GM19099 (cell line): ENCODE data around the gene MED15.

Experiments used
- POLR2A ChIP-seq: IDR thresholded peaks from 3 replicates; pipeline ENCODE4 v1.6.1; 2011; ENCODE audit warnings: low read depth; ENCODE audit not compliant: insufficient read length; ENCODE audit errors: extremely low read depth

Gene MED15

DNA sequence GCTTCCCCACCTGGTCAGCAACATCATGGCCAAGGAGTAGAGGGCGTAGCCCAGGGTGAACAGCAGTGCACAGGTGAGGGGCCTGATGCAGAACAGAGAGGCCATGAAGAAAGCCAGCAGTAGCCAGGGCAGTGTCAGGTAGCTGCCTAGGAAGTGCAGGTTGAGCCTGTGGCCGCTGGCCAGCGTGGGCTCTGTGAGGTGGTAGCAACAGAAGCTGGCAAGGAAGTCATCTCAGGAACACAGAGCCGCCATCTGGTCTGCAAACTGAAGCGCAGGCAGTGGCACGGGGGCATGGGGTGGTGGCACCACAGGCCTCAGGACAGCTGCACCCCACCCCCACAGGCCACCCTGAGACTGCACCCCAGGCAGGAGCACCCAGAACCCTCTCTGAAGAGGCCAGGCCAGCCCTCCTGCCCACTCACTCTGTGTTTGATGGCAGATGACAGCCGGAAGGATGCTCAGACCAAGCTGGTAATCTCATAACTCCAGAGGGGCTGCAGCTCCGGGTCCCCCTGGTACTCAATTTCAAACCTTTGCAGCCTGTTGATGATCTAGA is 95.3 kb downstream of the MED15 start:
- TF ChIP-seq POLR2A = no peak

DNA sequence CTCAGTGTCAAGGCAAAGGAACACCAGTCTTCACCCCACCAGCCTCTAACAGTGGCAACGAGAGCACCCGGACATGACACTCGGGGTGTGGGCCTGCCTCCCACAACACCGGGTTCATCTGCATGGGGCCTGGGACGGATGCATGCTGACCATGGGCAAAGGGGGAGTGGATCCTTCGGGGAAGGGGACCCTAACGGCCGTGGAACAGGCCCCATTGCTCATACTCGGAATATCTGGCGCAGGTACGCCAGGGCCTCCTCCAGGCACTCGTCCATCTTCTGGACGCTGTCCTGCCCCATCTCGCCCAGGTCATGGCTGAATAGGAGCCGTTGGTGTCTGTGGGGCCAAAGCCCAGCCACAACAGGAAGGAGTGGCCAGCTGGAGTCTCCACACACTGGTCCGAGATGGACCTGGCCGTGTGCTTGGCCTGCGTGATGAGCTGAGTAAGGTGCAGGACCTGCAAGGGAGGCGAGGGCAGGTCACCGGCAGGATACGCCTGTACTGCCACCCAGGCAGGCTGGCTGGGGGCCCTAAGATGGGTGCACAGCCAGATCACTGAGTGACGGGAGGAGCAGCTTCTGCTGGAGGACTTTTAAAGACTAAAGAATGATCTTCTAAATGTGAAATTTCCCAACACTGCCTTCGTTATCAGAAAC is 96.8 kb downstream of the MED15 start:
- no peak for TF ChIP-seq POLR2A

GRCh38 chr22:20604776-20605221 is 97.4 kb downstream of the MED15 start:
- TF ChIP-seq POLR2A = no peak

DNA sequence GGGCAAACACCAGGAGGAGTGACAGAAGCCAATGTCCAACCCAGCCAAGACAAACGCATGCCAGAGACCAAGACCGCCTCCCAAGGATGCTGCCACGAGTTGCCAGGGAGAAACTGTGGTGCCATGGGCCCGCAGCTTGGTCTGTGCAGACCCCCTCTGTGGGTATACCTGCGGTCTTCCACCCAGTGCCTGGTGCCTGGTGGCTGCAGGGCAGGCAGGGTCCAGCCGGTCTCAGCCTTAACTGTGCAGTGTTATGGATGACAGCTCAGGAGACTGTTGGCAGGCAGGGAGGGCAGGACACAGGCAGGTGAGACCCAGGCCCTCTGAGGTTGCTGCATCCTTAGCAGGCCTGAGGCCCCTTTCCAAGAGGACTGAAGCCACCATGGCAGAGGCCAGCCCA is 97.9 kb downstream of the MED15 start:
- TF ChIP-seq POLR2A = no peak

DNA sequence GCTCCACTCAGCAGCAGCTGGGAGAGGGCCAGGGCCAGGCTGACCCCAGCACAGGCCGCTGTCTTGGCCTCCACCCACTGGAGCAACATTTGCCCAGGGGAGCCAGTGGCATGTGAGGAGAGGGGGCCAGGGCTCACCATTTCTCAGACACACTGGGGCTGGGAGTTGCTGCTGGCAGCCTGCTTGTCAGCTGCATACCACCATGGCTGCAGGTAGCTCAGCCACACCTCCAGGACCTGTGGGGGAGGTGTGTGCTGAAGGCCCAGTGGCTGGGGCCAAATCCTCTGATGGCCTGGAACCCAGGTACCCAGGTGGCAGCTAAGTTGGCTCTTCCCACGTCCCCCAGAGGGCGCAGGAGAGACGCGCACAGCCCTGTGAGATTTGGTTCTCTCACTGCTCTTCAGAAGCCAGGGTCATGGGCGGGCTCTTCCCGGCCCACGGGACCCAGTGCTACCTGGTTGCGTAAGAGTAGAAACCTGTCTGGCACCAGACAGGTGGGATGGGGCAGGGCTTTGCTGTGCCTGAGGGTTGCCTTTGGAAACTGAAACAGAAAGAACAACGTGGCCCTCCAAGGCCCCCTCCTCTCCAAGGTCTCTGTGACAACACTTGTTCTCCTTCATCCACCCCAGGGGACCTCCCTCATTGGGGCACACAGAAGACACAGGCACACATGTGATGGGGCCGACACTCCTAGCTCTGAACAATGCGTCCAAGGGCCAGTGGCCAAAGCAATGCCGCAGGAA is 98.8 kb downstream of the MED15 start:
- TF ChIP-seq POLR2A = no peak

GRCh38 chr22:20606784-20607128 is 99.3 kb downstream of the MED15 start:
- no peak for TF ChIP-seq POLR2A

DNA sequence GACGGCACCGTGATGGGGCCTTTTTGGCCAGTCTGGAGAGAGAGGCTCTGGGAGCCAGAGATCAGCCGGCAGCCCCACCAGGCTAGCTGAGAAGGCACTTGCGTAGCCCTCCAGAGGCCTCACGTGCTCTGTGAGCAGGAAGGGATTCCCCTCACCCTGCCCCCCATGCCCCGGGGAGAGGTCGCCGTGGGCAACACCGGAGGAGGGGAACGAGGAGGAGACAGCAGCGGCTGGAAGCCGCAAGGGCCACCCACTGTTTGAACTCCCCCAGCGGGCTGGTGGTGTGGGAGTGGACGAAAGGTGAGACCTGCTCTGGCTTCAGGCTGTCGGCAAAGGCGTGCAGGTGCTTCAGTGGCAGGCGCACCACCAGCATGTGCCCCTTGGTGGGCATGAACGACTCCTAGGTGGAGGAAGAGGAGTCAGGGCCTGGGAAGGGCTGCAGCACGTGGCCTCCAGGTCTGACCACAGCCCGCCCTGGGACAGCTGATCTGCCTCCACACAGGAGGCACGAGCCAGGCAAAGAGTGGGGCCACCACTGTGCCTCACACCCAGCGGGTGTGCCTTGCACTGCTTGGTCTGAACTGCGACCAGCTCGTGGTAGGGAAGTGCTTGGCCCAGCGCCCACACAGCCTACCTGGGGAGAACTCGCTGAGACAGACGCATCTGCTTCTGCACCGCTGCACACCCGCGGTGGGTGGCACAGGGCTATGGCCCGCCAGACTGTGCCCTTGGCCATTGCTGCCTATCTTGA is 99.9 kb downstream of the MED15 start:
- TF ChIP-seq POLR2A = no peak

DNA sequence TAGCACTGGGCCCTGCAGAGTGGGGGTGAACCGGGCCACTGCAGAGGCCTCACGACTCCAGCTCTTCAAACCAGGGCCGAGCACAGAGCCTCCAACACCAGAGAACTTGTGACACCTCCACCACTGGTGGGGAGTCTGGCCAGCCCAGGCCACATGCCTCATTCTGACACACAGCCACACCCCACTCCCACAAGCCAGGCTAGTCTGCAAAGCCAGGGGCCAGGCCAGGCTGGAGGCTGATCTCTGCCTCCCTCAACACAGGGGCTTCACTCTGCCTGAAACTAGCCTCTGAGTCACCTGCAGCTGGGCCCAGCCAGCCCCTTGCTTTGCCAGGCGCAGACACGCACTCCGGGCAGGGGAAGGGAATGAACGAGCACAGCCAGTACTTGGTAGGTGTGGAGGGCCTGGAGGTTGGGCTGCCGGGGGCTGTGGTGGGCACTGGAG is 102.9 kb downstream of the MED15 start:
- TF ChIP-seq POLR2A = no peak

DNA sequence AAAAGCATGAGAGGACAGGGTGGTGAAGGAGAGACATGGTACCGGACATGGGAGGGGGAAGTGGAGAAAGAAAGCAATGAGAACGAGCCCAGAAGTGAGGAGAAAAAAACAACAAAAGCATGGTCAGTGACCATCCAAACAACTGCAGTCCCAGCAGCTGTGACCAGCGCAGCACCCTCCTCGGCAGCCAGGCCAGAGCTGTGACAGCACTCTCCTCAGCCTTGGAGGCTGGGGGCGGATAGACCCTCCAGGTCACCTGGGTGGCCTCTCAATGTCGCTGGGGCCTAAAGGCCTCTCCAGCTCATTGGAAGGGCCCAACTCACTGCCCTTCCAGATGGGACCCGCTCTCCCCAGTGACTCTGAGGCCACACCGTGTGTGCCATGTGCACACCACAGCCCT is 103.3 kb downstream of the MED15 start:
- no peak for TF ChIP-seq POLR2A

- no peak for TF ChIP-seq POLR2A
These were observed 104.0 kb downstream of the MED15 start for GRCh38 chr22:20611418-20611817.

DNA sequence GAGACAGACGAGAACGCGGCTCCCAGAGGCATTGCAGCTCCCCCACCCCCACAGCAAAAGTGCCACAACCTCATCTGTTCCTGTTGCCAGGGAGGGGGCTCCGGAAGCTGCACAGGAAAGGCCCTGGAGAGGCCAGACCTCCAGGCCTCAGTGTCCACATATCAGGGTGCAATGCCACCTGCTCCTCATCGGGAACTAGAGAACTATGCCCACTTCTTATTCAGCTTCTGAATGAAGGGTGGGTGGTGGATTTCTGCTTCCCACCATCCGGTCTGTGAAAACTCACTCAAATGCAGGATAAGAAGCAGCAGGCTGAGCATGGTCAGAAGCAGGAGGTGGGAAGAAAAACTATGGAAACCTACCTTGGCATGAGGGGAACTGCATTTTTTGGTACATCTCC is 105.9 kb downstream of the MED15 start:
- no peak for TF ChIP-seq POLR2A

DNA sequence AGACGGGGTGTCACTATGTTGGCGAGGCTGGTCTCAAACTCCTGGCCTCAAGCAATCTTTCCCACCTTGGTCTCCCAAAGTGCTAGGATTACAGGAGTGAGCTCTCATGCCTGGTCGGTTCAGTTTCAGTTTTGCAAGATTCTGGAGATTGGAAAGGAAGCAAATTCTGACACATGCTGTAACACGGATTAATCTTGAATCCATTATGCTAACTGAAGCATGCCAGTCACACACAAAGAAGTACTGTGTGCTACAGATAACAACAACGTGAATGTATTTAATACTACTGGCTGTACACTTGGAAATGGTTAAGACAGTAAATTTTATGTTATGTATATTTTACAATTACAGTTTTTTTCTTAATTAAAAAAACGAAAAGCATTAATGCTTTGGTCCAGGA is 107.6 kb downstream of the MED15 start:
- no peak for TF ChIP-seq POLR2A

GRCh38 chr22:20615533-20616450 is 108.4 kb downstream of the MED15 start:
- TF ChIP-seq POLR2A = no peak

GRCh38 chr22:20616451-20617043 is 109.1 kb downstream of the MED15 start:
- no peak for TF ChIP-seq POLR2A
